ENCODE results near the gene RPL38.

Gene RPL38

GRCh38 chr17:74203439-74204240, at the start of gene RPL38:
Gene RPL38, plus strand, starts transcription at chr17:74203678. Its CDS starts 278 bp downstream, at chr17:74203956.
- peak; percentile 93 for DNase-seq

- DNase-seq: no peak
These were observed 49.6 kb upstream of the RPL38 start for GRCh38 chr17:74153821-74154430.

- DNase-seq: no peak
These were observed 46.6 kb upstream of the RPL38 start for GRCh38 chr17:74156878-74157277.

GRCh38 chr17:74157366-74157765, 46.1 kb upstream of the RPL38 start:
- DNase-seq: no peak

- DNase-seq: no peak
These were observed 44.7 kb upstream of the RPL38 start for GRCh38 chr17:74158761-74159160.

GRCh38 chr17:74159226-74159840, 44.1 kb upstream of the RPL38 start:
- DNase-seq: no peak

GRCh38 chr17:74160656-74161502, 42.6 kb upstream of the RPL38 start:
- DNase-seq: no peak

- DNase-seq: no peak
These were observed 42.0 kb upstream of the RPL38 start for GRCh38 chr17:74161503-74161875.

- no peak for DNase-seq
These were observed 40.1 kb upstream of the RPL38 start for GRCh38 chr17:74163271-74163821.

GRCh38 chr17:74163836-74164235, 39.6 kb upstream of the RPL38 start:
- no peak for DNase-seq

- no peak for DNase-seq
These were observed 38.9 kb upstream of the RPL38 start for GRCh38 chr17:74164446-74165045.

- DNase-seq: no peak
These were observed 37.6 kb upstream of the RPL38 start for GRCh38 chr17:74165797-74166365.

- no peak for DNase-seq
These were observed 32.6 kb upstream of the RPL38 start for GRCh38 chr17:74170924-74171323.

- peak; percentile 49 for DNase-seq
These were observed 30.8 kb upstream of the RPL38 start for GRCh38 chr17:74172700-74173099.

- peak; percentile 61 for DNase-seq
These were observed 26.9 kb upstream of the RPL38 start for GRCh38 chr17:74176546-74177001.

GRCh38 chr17:74177018-74177450, 26.4 kb upstream of the RPL38 start:
- DNase-seq: no peak

- DNase-seq: no peak
These were observed 23.9 kb upstream of the RPL38 start for GRCh38 chr17:74179576-74179975.

- DNase-seq: no peak
These were observed 23.1 kb upstream of the RPL38 start for GRCh38 chr17:74180336-74180735.

GRCh38 chr17:74181341-74181740, 22.1 kb upstream of the RPL38 start:
- DNase-seq: no peak

GRCh38 chr17:74182041-74182723, 21.3 kb upstream of the RPL38 start:
- peak; percentile 30 for DNase-seq

- DNase-seq: no peak
These were observed 20.1 kb upstream of the RPL38 start for GRCh38 chr17:74183411-74183810.

All from DMS153 (cell line).